ENCODE results near the gene BRD3OS. TPM values are rescaled to one million over a fixed set of nuclear protein-coding genes. Genes with fewer than 3 reads are reported as not detected.

BRD3OS gene
- total RNA-seq, 1 donor from 2014 or later = 14.3 TPM

GRCh38 chr9:134004881-134005280 is 20.4 kb upstream of the BRD3OS start:
- no peak for DNase-seq (ENCODE audit: low spot score in 2 of 2, unreplicated experiment in 2 of 2)
- TF ChIP-seq, protein P1, sequence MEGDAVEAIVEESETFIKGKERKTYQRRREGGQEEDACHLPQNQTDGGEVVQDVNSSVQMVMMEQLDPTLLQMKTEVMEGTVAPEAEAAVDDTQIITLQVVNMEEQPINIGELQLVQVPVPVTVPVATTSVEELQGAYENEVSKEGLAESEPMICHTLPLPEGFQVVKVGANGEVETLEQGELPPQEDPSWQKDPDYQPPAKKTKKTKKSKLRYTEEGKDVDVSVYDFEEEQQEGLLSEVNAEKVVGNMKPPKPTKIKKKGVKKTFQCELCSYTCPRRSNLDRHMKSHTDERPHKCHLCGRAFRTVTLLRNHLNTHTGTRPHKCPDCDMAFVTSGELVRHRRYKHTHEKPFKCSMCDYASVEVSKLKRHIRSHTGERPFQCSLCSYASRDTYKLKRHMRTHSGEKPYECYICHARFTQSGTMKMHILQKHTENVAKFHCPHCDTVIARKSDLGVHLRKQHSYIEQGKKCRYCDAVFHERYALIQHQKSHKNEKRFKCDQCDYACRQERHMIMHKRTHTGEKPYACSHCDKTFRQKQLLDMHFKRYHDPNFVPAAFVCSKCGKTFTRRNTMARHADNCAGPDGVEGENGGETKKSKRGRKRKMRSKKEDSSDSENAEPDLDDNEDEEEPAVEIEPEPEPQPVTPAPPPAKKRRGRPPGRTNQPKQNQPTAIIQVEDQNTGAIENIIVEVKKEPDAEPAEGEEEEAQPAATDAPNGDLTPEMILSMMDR (IDR thresholded peaks at IDR 0.05; ENCODE audit: unreplicated experiment) = no peak
- H3K4me3 Mint-ChIP-seq = no peak overlapping the region
- H3K9me3 Mint-ChIP-seq = no peaks in the 10 kb centered on the region
- H3K4me1 Mint-ChIP-seq = peaks cover 6% of the 10 kb centered on the region
- peaks cover 12% of the 10 kb centered on the region for H3K27me3 Mint-ChIP-seq (ENCODE audit: low read depth)
- no peaks in the 10 kb centered on the region for H3K36me3 Mint-ChIP-seq
- no peak overlapping the region for H3K27ac Mint-ChIP-seq

- TF ChIP-seq, protein P1 (IDR thresholded peaks at IDR 0.05; ENCODE audit: unreplicated experiment) = no peak
Measured at GRCh38 chr9:134005381-134005780, 19.9 kb upstream of the BRD3OS start.

GRCh38 chr9:134007150-134007549 is 18.1 kb upstream of the BRD3OS start:
- Mint-ChIP-seq H3K36me3 (peaks cover 4% of the 10 kb centered on the region), H3K4me3 (no peak overlapping the region), H3K4me1 (peaks cover 6% of the 10 kb centered on the region), H3K27me3 (ENCODE audit: low read depth) (peaks cover 6% of the 10 kb centered on the region), H3K27ac (no peak overlapping the region), H3K9me3 (peaks cover 4% of the 10 kb centered on the region)
- TF ChIP-seq, protein P1 (IDR thresholded peaks at IDR 0.05; ENCODE audit: unreplicated experiment) = no peak
- DNase-seq (ENCODE audit: low spot score in 2 of 2, unreplicated experiment in 2 of 2) = no peak

More at GRCh38 chr9:134005381-134005780, 19.9 kb upstream of the BRD3OS start:
- Mint-ChIP-seq H3K27ac (no peak overlapping the region), H3K36me3 (no peaks in the 10 kb centered on the region), H3K9me3 (no peaks in the 10 kb centered on the region), H3K27me3 (ENCODE audit: low read depth) (peaks cover 8% of the 10 kb centered on the region), H3K4me3 (no peak overlapping the region), H3K4me1 (peaks cover 6% of the 10 kb centered on the region)
- no peak for DNase-seq (ENCODE audit: low spot score in 2 of 2, unreplicated experiment in 2 of 2)

DNA sequence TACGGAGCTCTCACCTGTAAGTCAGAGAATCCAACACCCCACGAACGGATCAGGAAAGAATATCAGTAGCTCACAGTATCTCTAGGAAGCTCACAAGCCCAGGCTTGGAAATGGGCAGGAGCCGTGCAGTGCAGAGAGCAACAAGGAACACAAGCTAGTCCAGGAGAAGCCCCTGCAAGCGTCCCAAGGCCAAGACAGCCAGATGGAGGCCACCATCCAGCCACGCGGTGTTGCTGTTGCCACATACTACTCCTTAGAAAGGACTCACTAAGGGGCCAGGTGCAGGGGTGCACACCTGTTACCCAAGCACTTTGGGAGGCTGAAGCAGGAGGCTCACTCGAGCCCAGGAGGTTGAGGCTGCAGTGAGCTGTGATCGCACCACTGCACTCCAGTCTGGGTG is 17.7 kb upstream of the BRD3OS start:
- TF ChIP-seq, protein P1 (IDR thresholded peaks at IDR 0.05; ENCODE audit: unreplicated experiment) = no peak
- H3K27ac Mint-ChIP-seq = no peak overlapping the region
- H3K4me3 Mint-ChIP-seq = no peak overlapping the region
- peaks cover 3% of the 10 kb centered on the region for H3K27me3 Mint-ChIP-seq (ENCODE audit: low read depth)
- H3K36me3 Mint-ChIP-seq = peaks cover 4% of the 10 kb centered on the region
- peaks cover 4% of the 10 kb centered on the region for H3K9me3 Mint-ChIP-seq
- no peak for DNase-seq (ENCODE audit: low spot score in 2 of 2, unreplicated experiment in 2 of 2)
- peaks cover 6% of the 10 kb centered on the region for H3K4me1 Mint-ChIP-seq

GRCh38 chr9:134010310-134011173 is 14.7 kb upstream of the BRD3OS start:
- Mint-ChIP-seq H3K27ac (no peak overlapping the region), H3K27me3 (ENCODE audit: low read depth) (no peaks in the 10 kb centered on the region), H3K4me3 (no peak overlapping the region), H3K4me1 (peaks cover 6% of the 10 kb centered on the region), H3K9me3 (peaks cover 8% of the 10 kb centered on the region), H3K36me3 (peaks cover 6% of the 10 kb centered on the region)
- TF ChIP-seq, protein P1 (IDR thresholded peaks at IDR 0.05; ENCODE audit: unreplicated experiment) = no peak
- no peak for DNase-seq (ENCODE audit: low spot score in 2 of 2, unreplicated experiment in 2 of 2)
